SK-N-SH treated with all-trans-retinoic acid at 6 μM for 48 hours (cell line): ENCODE measurements around the gene PHF21B.
A peak's percentile ranks its signal among the peaks of the same experiment; 100 is the strongest.

ENCODE experiments used
- ATAC-seq: fragments of 200-7000 bp; cut with Tn5 transposase; 3 replicates; pipeline ENCODE4 v1.9.1; 2020; ENCODE audit warnings: mild to moderate bottlenecking, moderate library complexity
- ARNTL ChIP-seq: fragments of 450-650 bp; formaldehyde crosslinking; IDR thresholded peaks from 2 replicates; pipeline ENCODE4 v1.5.0; 2020; ENCODE audit warnings: low read depth, mild to moderate bottlenecking, moderate library complexity, borderline replicate concordance
- BACH2 ChIP-seq: fragments of 250-450 bp; sonication (Bioruptor Pico); IDR thresholded peaks from 2 replicates; pipeline ENCODE4 v1.9.0; 2021; ENCODE audit warnings: mild to moderate bottlenecking, borderline replicate concordance
- CSDC2 ChIP-seq: fragments of 250-450 bp; sonication (Bioruptor Pico); IDR thresholded peaks from 2 replicates; pipeline ENCODE4 v1.5.0; 2020; ENCODE audit warnings: mild to moderate bottlenecking, moderate library complexity
- ESRRG ChIP-seq: fragments of 250-450 bp; sonication (Bioruptor Pico); IDR thresholded peaks from 2 replicates; pipeline ENCODE4 v1.6.1; 2021; ENCODE audit warnings: mild to moderate bottlenecking
- GLIS3 ChIP-seq: fragments of 250-450 bp; sonication (Bioruptor Pico); IDR thresholded peaks from 2 replicates; pipeline ENCODE4 v1.5.0; 2020; ENCODE audit warnings: mild to moderate bottlenecking, moderate library complexity
- ISL1 ChIP-seq: fragments of 250-450 bp; sonication (Bioruptor Pico); IDR thresholded peaks from 2 replicates; pipeline ENCODE4 v2.1.2; 2022; ENCODE audit warnings: mild to moderate bottlenecking, moderate library complexity
- OSR1 ChIP-seq: fragments of 250-450 bp; sonication (Bioruptor Pico); IDR thresholded peaks from 2 replicates; pipeline ENCODE4 v1.8.0; 2022; ENCODE audit warnings: moderate library complexity, mild to moderate bottlenecking, inconsistent platforms
- PPARA ChIP-seq: fragments of 250-450 bp; sonication (Bioruptor Pico); IDR thresholded peaks from 2 replicates; pipeline ENCODE4 v1.5.0; 2020; ENCODE audit warnings: mild to moderate bottlenecking, borderline replicate concordance
- RARB ChIP-seq: fragments of 250-450 bp; sonication (Bioruptor Pico); IDR thresholded peaks from 2 replicates; pipeline ENCODE4 v1.8.0; 2021; ENCODE audit warnings: mild to moderate bottlenecking, moderate library complexity
- SNAI2 ChIP-seq: fragments of 250-450 bp; sonication (Bioruptor Pico); IDR thresholded peaks from 2 replicates; pipeline ENCODE4 v1.5.0; 2020; ENCODE audit warnings: mild to moderate bottlenecking, moderate library complexity
- TOX ChIP-seq: fragments of 250-450 bp; sonication (Bioruptor Pico); IDR thresholded peaks from 2 replicates; pipeline ENCODE4 v1.8.0; 2021; ENCODE audit warnings: mild to moderate bottlenecking, moderate library complexity, borderline replicate concordance
- ZFP3 ChIP-seq: fragments of 250-450 bp; sonication (Bioruptor Pico); IDR thresholded peaks from 2 replicates; pipeline ENCODE4 v1.5.0; 2020; ENCODE audit warnings: mild to moderate bottlenecking, moderate library complexity
- ZFP30 ChIP-seq: fragments of 450-650 bp; formaldehyde crosslinking; IDR thresholded peaks from 2 replicates; pipeline ENCODE4 v1.5.0; 2022; ENCODE audit warnings: mild to moderate bottlenecking, moderate library complexity
- ZNF565 ChIP-seq: fragments of 450-650 bp; formaldehyde crosslinking; conservative IDR thresholded peaks from 2 replicates; pipeline ENCODE4 v1.5.0; 2020; ENCODE audit warnings: low read depth, mild to moderate bottlenecking, moderate library complexity
- ZNF70 ChIP-seq: fragments of 450-650 bp; formaldehyde crosslinking; IDR thresholded peaks from 2 replicates; pipeline ENCODE4 v1.5.0; 2020; ENCODE audit warnings: mild to moderate bottlenecking, moderate library complexity
- ZNF8 ChIP-seq: fragments of 450-650 bp; formaldehyde crosslinking; IDR thresholded peaks from 2 replicates; pipeline ENCODE4 v1.5.0; 2020; ENCODE audit warnings: mild to moderate bottlenecking, moderate library complexity
- TF ChIP-seq, protein P1 (sequence below): fragments of 250-450 bp; sonication (Bioruptor Pico); IDR thresholded peaks from 2 replicates; pipeline ENCODE4 v1.5.1; 2021; ENCODE audit warnings: mild to moderate bottlenecking, moderate library complexity
- TF ChIP-seq, protein P2 (sequence below): fragments of 250-450 bp; sonication (Bioruptor Pico); IDR thresholded peaks from 2 replicates; pipeline ENCODE4 v1.8.0; 2020; ENCODE audit warnings: mild to moderate bottlenecking, moderate library complexity, borderline replicate concordance
- TF ChIP-seq, protein P3 (sequence below): fragments of 250-450 bp; sonication (Bioruptor Pico); IDR thresholded peaks from 2 replicates; pipeline ENCODE4 v1.8.0; 2021; ENCODE audit warnings: low read depth, mild to moderate bottlenecking, moderate library complexity, borderline replicate concordance
- TF ChIP-seq, protein P4 (sequence below): fragments of 250-450 bp; sonication (Bioruptor Pico); IDR thresholded peaks from 2 replicates; pipeline ENCODE4 v1.5.1; 2020; ENCODE audit warnings: low read depth, mild to moderate bottlenecking, moderate library complexity

The PHF21B gene

GRCh38 chr22:45008186-45008681 lies 1.6 kb downstream of the PHF21B start (continued):
- TF ChIP-seq, protein P1, sequence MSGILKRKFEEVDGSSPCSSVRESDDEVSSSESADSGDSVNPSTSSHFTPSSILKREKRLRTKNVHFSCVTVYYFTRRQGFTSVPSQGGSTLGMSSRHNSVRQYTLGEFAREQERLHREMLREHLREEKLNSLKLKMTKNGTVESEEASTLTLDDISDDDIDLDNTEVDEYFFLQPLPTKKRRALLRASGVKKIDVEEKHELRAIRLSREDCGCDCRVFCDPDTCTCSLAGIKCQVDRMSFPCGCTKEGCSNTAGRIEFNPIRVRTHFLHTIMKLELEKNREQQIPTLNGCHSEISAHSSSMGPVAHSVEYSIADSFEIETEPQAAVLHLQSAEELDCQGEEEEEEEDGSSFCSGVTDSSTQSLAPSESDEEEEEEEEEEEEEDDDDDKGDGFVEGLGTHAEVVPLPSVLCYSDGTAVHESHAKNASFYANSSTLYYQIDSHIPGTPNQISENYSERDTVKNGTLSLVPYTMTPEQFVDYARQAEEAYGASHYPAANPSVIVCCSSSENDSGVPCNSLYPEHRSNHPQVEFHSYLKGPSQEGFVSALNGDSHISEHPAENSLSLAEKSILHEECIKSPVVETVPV (CRISPR knock-in tag): no peak
- TF ChIP-seq GLIS3 (CRISPR knock-in tag) (no peak), BACH2 (CRISPR knock-in tag) (no peak), ZFP30 (CRISPR knock-in tag) (no peak)

DNA sequence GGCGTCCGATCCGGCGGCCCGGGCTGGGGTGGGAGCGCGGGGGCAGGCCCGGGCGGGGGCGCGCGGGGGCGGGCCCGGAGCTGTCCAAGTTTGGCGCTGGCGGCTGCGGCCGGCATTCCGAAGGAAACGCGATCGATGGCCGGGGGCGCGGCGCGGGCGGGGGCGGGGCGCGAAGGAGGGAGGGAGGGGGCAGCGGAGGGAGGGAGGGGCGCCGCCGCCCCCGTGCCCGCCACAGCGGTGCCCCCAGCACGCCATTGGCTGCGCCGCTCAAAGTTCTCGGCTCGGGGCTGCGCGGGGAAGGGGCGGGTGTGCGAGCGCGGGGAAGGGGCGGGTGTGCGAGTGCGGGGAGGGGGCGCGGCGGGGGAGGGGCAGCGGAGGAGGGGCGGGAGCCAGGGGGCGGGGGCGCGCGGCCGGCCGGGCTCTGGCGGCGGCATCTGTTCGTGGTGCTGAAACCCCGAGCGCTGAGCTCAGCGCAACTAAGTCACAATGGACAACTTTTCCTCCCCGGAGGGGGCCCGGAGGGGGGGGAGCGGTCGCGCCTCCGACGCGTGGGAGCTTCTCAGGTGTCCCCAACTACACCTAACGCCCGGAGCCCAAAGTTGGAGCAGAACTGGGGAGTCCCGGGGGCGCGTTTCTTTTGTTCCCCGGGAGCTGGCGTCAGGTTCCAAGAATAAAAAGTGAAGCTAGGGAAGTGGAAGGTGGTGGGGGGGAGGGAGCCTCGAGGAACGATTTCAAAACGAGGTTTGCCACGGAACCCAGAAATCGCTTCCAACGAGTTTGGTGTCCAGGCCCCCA lies 2.2 kb downstream of the PHF21B start:
- no peak for TF ChIP-seq ZNF8 (CRISPR knock-in tag)
- TF ChIP-seq, protein P2, sequence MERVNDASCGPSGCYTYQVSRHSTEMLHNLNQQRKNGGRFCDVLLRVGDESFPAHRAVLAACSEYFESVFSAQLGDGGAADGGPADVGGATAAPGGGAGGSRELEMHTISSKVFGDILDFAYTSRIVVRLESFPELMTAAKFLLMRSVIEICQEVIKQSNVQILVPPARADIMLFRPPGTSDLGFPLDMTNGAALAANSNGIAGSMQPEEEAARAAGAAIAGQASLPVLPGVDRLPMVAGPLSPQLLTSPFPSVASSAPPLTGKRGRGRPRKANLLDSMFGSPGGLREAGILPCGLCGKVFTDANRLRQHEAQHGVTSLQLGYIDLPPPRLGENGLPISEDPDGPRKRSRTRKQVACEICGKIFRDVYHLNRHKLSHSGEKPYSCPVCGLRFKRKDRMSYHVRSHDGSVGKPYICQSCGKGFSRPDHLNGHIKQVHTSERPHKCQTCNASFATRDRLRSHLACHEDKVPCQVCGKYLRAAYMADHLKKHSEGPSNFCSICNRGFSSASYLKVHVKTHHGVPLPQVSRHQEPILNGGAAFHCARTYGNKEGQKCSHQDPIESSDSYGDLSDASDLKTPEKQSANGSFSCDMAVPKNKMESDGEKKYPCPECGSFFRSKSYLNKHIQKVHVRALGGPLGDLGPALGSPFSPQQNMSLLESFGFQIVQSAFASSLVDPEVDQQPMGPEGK (CRISPR knock-in tag): peak; percentile 89; the same call in 1 of the 2 replicates
- peak; percentile 30; the same call in 1 of the 3 replicates for ATAC-seq

DNA sequence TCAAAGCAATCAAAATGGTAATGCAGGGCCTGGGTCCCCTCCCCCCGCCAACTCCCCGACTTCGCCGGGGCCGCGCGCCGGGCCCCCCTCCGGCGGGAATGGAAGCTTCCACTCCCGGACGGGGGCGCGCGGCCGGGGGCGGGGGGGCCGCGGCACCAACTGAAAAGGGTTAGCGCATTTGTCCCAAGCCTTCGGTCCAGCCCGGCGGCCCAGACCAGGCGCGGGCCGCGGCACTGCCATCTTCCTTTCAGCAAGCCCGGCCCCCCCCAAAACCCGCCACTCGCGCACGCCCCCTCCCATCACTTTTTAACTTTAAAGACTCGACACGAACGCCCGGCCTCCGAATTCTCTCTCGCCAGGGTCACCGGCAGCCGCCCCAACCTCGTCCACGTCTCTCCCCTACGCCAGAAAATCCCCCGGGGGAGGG lies 2.8 kb downstream of the PHF21B start:
- no peak for ATAC-seq
- TF ChIP-seq PPARA: no peak
- no peak for TF ChIP-seq ZNF70
- no peak for TF ChIP-seq ZFP3 (CRISPR knock-in tag)
- TF ChIP-seq, protein P2 (CRISPR knock-in tag): 0 out of 2 replicates have a peak, but pooled peaks have one; percentile 29
- no peak for TF ChIP-seq SNAI2 (CRISPR knock-in tag)
- TF ChIP-seq, all 23 proteins: peak for 1

GRCh38 chr22:45006111-45006963 lies 3.5 kb downstream of the PHF21B start:
- no peak for TF ChIP-seq ARNTL
- TF ChIP-seq GLIS3 (CRISPR knock-in tag): no peak
- TF ChIP-seq RARB: no peak
- TF ChIP-seq ZNF565 (CRISPR knock-in tag): no peak
- TF ChIP-seq ESRRG (CRISPR knock-in tag): no peak
- no peak for TF ChIP-seq CSDC2 (CRISPR knock-in tag)
- TF ChIP-seq, protein P3, sequence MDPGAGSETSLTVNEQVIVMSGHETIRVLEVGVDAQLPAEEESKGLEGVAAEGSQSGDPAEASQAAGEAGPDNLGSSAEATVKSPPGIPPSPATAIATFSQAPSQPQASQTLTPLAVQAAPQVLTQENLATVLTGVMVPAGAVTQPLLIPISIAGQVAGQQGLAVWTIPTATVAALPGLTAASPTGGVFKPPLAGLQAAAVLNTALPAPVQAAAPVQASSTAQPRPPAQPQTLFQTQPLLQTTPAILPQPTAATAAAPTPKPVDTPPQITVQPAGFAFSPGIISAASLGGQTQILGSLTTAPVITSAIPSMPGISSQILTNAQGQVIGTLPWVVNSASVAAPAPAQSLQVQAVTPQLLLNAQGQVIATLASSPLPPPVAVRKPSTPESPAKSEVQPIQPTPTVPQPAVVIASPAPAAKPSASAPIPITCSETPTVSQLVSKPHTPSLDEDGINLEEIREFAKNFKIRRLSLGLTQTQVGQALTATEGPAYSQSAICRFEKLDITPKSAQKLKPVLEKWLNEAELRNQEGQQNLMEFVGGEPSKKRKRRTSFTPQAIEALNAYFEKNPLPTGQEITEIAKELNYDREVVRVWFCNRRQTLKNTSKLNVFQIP (CRISPR knock-in tag): no peak
- TF ChIP-seq, protein P2 (CRISPR knock-in tag): no peak
- TF ChIP-seq, protein P4, sequence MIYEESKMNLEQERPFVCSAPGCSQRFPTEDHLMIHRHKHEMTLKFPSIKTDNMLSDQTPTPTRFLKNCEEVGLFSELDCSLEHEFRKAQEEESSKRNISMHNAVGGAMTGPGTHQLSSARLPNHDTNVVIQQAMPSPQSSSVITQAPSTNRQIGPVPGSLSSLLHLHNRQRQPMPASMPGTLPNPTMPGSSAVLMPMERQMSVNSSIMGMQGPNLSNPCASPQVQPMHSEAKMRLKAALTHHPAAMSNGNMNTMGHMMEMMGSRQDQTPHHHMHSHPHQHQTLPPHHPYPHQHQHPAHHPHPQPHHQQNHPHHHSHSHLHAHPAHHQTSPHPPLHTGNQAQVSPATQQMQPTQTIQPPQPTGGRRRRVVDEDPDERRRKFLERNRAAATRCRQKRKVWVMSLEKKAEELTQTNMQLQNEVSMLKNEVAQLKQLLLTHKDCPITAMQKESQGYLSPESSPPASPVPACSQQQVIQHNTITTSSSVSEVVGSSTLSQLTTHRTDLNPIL: no peak
- no peak for TF ChIP-seq OSR1
- no peak for TF ChIP-seq ZFP3 (CRISPR knock-in tag)
- no peak for TF ChIP-seq BACH2 (CRISPR knock-in tag)
- TF ChIP-seq ISL1: no peak
- TF ChIP-seq, protein P1 (CRISPR knock-in tag): no peak
- no peak for TF ChIP-seq PPARA
- TF ChIP-seq SNAI2 (CRISPR knock-in tag): no peak
- no peak for TF ChIP-seq TOX (CRISPR knock-in tag)
- TF ChIP-seq, all 23 proteins: peak for 0
- no peak for ATAC-seq
